GM13976 (cell line): Measurements from ENCODE around the gene DCLK1.

Source experiments
- DNase-seq: peaks from one replicate; pipeline ENCODE4 v3.0.0; 2012; ENCODE audit warnings: low spot score
- in situ Hi-C: fragments of 300-500 bp; cut with MboI; formaldehyde crosslinking; loops from one replicate; pipeline ENCODE4 v1.12.0; 2022; ENCODE audit warnings: low sequenced_read_pairs, mixed read lengths, inconsistent platforms; ENCODE audit not compliant: unreplicated experiment
- TF ChIP-seq, protein P1 (sequence below): IDR thresholded peaks from 2 replicates; pipeline ENCODE4 v1.5.1; 2012; ENCODE audit warnings: borderline replicate concordance, mild to moderate bottlenecking; ENCODE audit not compliant: insufficient read depth; ENCODE audit errors: extremely low read depth, missing control alignments, control extremely low read depth

Gene DCLK1

DNA sequence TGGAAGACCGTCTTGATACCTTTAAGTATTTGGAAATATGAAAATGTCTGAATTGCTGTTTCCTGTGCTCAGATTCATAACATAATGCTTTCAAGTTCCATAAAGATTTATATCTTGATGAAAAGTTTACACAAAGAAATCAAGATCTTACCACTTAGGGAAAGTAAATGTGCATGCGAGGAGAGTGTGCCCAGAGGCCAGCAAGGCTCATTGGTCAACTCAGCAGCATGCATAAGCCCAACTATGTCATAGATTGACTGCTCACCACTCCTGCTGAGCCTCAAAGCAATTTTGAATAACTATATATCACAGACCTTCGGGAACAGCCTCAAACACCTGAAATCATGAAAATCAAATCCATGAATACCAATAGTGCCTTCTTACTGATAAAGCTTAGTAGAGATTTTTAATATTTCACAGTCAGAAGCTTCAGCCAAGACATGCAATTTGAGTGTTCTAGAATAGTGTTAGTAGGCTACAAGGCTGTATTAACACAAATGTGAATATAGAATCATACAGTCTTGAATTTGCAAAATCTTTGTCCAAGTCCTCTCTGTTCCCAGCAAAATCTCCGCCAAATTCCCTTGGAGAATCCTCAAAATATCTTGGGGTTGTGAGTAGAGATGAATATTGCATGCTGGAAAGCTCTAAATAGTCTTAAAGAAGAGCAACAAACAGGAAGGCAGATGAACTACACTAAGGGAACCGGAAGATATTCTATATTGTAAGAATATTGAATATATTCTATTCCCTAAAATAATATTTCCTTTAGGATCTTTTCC lies 124.1 kb downstream of the DCLK1 start:
- in situ Hi-C loops = no loop called here
- DNase-seq = no peak
- TF ChIP-seq, protein P1, sequence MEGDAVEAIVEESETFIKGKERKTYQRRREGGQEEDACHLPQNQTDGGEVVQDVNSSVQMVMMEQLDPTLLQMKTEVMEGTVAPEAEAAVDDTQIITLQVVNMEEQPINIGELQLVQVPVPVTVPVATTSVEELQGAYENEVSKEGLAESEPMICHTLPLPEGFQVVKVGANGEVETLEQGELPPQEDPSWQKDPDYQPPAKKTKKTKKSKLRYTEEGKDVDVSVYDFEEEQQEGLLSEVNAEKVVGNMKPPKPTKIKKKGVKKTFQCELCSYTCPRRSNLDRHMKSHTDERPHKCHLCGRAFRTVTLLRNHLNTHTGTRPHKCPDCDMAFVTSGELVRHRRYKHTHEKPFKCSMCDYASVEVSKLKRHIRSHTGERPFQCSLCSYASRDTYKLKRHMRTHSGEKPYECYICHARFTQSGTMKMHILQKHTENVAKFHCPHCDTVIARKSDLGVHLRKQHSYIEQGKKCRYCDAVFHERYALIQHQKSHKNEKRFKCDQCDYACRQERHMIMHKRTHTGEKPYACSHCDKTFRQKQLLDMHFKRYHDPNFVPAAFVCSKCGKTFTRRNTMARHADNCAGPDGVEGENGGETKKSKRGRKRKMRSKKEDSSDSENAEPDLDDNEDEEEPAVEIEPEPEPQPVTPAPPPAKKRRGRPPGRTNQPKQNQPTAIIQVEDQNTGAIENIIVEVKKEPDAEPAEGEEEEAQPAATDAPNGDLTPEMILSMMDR = no peak

DNA sequence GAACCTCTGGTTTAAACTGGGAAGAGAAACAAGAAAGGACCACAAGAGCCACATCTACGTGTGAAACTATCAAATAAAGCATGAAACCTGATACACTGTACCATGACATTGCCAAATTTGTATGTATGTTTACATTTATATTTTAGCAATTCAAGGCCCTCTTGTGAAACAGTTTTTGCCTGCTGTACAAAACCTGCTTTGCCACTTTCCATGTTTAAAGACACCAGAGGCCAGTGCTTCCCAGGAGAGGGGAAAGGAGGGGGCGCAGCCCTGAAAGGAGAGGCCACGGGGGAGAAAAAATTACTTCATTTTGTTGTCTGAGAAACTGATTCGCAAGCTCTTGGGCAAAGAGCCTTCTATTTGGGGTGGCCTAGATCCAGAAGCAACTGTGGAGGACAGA lies 124.8 kb downstream of the DCLK1 start:
- in situ Hi-C loops = no loop called here
- DNase-seq = no peak
- TF ChIP-seq, protein P1 = no peak

DNA sequence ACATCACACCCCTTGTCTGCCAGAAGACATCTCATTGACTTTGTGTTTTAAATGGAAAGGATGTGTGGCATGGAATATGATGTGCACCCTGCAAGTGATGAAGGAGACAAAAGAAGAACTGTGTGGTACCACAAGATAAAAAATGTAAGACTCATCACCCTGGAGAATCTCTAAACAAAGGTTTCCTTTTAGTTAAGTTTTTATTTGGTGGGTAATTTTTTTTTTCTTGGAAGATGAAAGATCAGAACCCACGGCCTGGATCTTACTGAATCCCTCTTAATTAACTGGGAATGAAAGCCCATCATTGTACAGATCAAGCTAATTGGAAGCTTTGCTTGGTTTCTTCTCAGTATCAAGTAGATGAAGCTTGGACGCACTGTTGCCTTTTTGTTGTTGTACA lies 129.6 kb downstream of the DCLK1 start:
- in situ Hi-C loops = no loop called here
- TF ChIP-seq, protein P1 = no peak
- no peak for DNase-seq

DNA sequence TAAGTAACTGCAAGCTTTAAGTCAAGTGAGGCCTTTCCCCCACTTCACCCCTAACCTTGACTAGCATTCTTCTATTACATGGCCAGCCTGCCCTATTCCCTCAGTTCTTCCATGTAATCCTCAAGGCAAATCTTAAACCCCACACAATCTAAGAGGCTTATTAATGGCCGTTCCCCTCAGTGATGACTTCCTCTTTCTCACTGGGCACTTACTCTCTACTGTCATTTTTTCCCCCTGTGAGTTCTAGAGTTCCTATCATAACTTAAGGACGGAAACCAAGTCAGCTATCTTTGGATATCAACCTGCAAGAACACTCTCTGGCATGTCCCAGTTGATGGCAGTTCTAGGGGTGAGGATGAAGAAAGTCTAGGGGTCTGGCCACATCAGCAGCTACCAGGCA lies 131.2 kb downstream of the DCLK1 start:
- TF ChIP-seq, protein P1 = no peak
- in situ Hi-C loops = no loop called here
- DNase-seq = no peak

DNA sequence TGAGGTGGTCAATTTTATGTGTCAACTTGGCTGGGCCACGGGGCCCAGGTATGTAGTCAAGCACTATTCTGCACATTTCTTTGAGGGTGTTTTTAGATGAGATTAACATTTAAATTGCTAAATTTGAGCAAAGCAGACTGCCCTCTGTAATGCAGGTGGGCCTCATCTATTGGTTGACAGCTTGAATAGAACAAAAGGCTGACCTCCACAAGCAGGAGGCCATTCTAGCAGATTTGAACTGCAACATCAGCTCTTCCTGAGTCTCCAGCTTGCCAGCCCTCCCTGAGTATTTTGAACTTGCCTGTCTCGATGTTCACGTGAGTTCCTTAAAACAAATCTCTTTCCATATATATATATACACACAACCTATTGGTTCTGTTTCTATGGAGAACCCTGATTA lies 134.8 kb downstream of the DCLK1 start:
- TF ChIP-seq, protein P1 = no peak
- in situ Hi-C loops = no loop called here
- DNase-seq = no peak

DNA sequence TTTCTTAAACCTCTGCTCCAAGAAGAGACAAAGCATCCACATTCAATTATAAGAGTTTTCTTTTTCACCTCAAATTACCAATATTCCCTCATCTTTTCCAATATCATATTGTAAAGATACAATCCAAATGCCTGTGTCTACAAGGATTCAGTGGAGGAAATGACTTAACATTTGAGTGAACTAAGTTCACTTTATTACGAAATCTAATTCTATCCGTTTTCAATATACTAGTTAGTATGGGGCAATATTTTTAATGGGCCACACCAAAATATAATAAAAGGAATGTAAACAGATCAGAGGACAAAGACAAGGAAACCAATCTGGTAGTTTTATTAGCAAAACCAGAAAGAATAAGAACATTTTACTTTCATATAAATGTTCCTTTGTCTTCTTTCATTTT lies 136.0 kb downstream of the DCLK1 start:
- in situ Hi-C loops = no loop called here
- no peak for DNase-seq
- TF ChIP-seq, protein P1 = no peak
